Keratinocyte (primary cell): ENCODE data around the gene RAI1. TPM values are rescaled to one million over a fixed set of nuclear protein-coding genes. Genes with fewer than 3 reads are reported as not detected.

Experiments
- DNase-seq: peaks from one replicate; pipeline ENCODE4 v3.0.0-alpha.2; 2011; ENCODE audit warnings: low read depth, missing footprints, low spot score
- FAIRE-seq: peaks from 2 replicates; lab custom pipeline; 2011; peaks lifted over from hg19 to GRCh38; lab: Jason Lieb, UNC
- H2AFZ ChIP-seq: 2 replicates; pipeline ENCODE4 v1.6.0; 2012; ENCODE audit warnings: low read length, control low read depth, inconsistent platforms; ENCODE audit not compliant: control insufficient read depth
- H3K27ac ChIP-seq: 2 replicates; pipeline ENCODE4 v1.5.1; 2011; ENCODE audit warnings: low read length; ENCODE audit not compliant: control insufficient read depth, insufficient read depth
- H3K27me3 ChIP-seq: 3 replicates; pipeline ENCODE4 v1.6.0; 2011; ENCODE audit warnings: low read length; ENCODE audit not compliant: control insufficient read depth, insufficient read depth; ENCODE audit errors: extremely low read depth
- H3K36me3 ChIP-seq, 2 experiments: 2 replicates in 1 of 2; 3 replicates in 1 of 2; pipeline ENCODE4 v1.5.1; 2011; ENCODE audit warnings: low read length in 2 of 2, mild to moderate bottlenecking in 1 of 2; ENCODE audit not compliant: control insufficient read depth in 2 of 2, insufficient read depth in 2 of 2; ENCODE audit errors: extremely low read depth in 1 of 2
- H3K4me1 ChIP-seq: 3 replicates; pipeline ENCODE4 v1.5.1; 2011; ENCODE audit warnings: low read length; ENCODE audit not compliant: control insufficient read depth, insufficient read depth; ENCODE audit errors: extremely low read depth
- H3K4me2 ChIP-seq: 3 replicates; pipeline ENCODE4 v1.6.0; 2011; ENCODE audit warnings: low read depth, low read length; ENCODE audit not compliant: control insufficient read depth, insufficient read depth; ENCODE audit errors: extremely low read depth
- H3K4me3 ChIP-seq, 3 experiments: fragments of 200-600 bp in 1 of 3; sonication (generic) in 1 of 3; 2 replicates in 2 of 3; 3 replicates in 1 of 3; pipeline ENCODE4 v1.5.1; 2011 to 2016; ENCODE audit warnings: low read length in 3 of 3, mild to moderate bottlenecking in 3 of 3, control low read depth in 2 of 3, inconsistent platforms in 1 of 3, low read depth in 1 of 3, mixed read lengths in 1 of 3, mixed run types in 1 of 3, moderate library complexity in 1 of 3; ENCODE audit not compliant: control insufficient read depth in 2 of 3, insufficient read depth in 2 of 3; ENCODE audit errors: extremely low read depth in 1 of 3
- H3K79me2 ChIP-seq: 2 replicates; pipeline ENCODE4 v1.6.0; 2012; ENCODE audit warnings: low read length; ENCODE audit not compliant: control insufficient read depth, insufficient read depth
- H3K9ac ChIP-seq: 3 replicates; pipeline ENCODE4 v1.6.0; 2011; ENCODE audit warnings: low read length; ENCODE audit not compliant: control insufficient read depth, insufficient read depth; ENCODE audit errors: extremely low read depth
- H3K9me1 ChIP-seq: 3 replicates; pipeline ENCODE4 v1.6.0; 2011; ENCODE audit warnings: low read length; ENCODE audit not compliant: control insufficient read depth, insufficient read depth; ENCODE audit errors: extremely low read depth
- H3K9me3 ChIP-seq: 2 replicates; pipeline ENCODE4 v1.5.1; 2012; ENCODE audit warnings: low read depth, low read length; ENCODE audit not compliant: control insufficient read depth
- H4K20me1 ChIP-seq: 3 replicates; pipeline ENCODE4 v1.6.0; 2011; ENCODE audit warnings: low read length; ENCODE audit not compliant: control insufficient read depth, insufficient read depth; ENCODE audit errors: extremely low read depth
- CTCF ChIP-seq, 3 experiments: IDR thresholded peaks in 1 of 3; conservative IDR thresholded peaks in 1 of 3; optimal IDR thresholded peaks in 1 of 3; 2 replicates in 2 of 3; 3 replicates in 1 of 3; pipeline versions ENCODE3 to v1.5.1; 2011; ENCODE audit warnings: low read length in 3 of 3, mild to moderate bottlenecking in 3 of 3, moderate library complexity in 2 of 3, control low read depth in 1 of 3, inconsistent platforms in 1 of 3; ENCODE audit not compliant: insufficient read depth in 2 of 3; ENCODE audit errors: extremely low read depth in 1 of 3
- EZH2 ChIP-seq: IDR thresholded peaks from one replicate; pipeline ENCODE4 v1.6.1; 2012; ENCODE audit warnings: inconsistent platforms, mild to moderate bottlenecking, low read length, moderate library complexity
- dilution Hi-C: fragments of 300-500 bp; cut with MboI; formaldehyde crosslinking; loops from one replicate; pipeline ENCODE4 v1.7.0; 2020; ENCODE audit warnings: low sequenced_read_pairs; ENCODE audit not compliant: extremely low pct_ligation_motif_present
- polyA plus RNA-seq, 5 experiments: library from polyadenylated mRNA; depleted of rRNA in 3 of 5; stranded (reverse) in 3 of 5; stranded (forward) in 1 of 5; unstranded in 1 of 5; fragments of >200 nt; gene quantifications; 1 replicate in 1 of 5; 2 replicates in 3 of 5; 3 replicates in 1 of 5; pipeline versions ENCODE4 v1.2.1 to v1.2.3, GENCODE V29; 2011 to 2012; ENCODE audit warnings: missing spikeins in 2 of 5, low read depth in 1 of 5, low replicate concordance in 1 of 5

RAI1 gene
- polyA plus RNA-seq, 1 donor (not counting 4 experiments of a cell fraction or from before 2014, with no cell fraction given) = 2.6 TPM

GRCh38 chr17:17779015-17779611 is 97.9 kb downstream of the RAI1 start:
- Histone ChIP-seq H3K4me3 (no peak overlapping the region), H3K79me2 (peaks cover 27% of the 10 kb centered on the region), H2AFZ (no peak overlapping the region), H3K27me3 (no peaks in the 10 kb centered on the region), H3K36me3 (peaks cover 0 to 4% of the 10 kb centered on the region in 2 experiments), H3K9me1 (no peaks in the 10 kb centered on the region), H4K20me1 (no peaks in the 10 kb centered on the region), H3K4me1 (peaks cover 33% of the 10 kb centered on the region), H3K9me3 (no peaks in the 10 kb centered on the region), H3K27ac (no peak overlapping the region), H3K9ac (no peak overlapping the region), H3K4me2 (no peak overlapping the region)
- no peak for FAIRE-seq
- dilution Hi-C loops = no loop called here
- no peak for DNase-seq
- no peak for TF ChIP-seq CTCF (optimal IDR thresholded peaks at IDR 0.05 in 1 of 3, IDR thresholded peaks at IDR 0.05 in 1 of 3, conservative IDR thresholded peaks at IDR 0.05 in 1 of 3; ENCODE audit: extremely low read depth in 1 of 3, insufficient read depth in 2 of 3, low read length in 3 of 3)
- no peak for TF ChIP-seq EZH2

GRCh38 chr17:17780922-17781590 is 99.8 kb downstream of the RAI1 start:
- peak overlapping the region in 1 of 3 experiments; percentile 57 for H3K4me3 ChIP-seq

More at GRCh38 chr17:17780922-17781590, 99.8 kb downstream of the RAI1 start:
- H3K4me1 ChIP-seq = peaks cover 38% of the 10 kb centered on the region
- no peak for TF ChIP-seq EZH2
- peak; percentile 5 to 41 (median 36) for TF ChIP-seq CTCF (optimal IDR thresholded peaks at IDR 0.05 in 1 of 3, IDR thresholded peaks at IDR 0.05 in 1 of 3, conservative IDR thresholded peaks at IDR 0.05 in 1 of 3; ENCODE audit: extremely low read depth in 1 of 3, insufficient read depth in 2 of 3, low read length in 3 of 3)
- peak; percentile 62 for FAIRE-seq
- H3K4me2 ChIP-seq = peak overlapping the region; percentile 80
- H3K79me2 ChIP-seq = peaks cover 34% of the 10 kb centered on the region
- peaks cover 8% of the 10 kb centered on the region for H4K20me1 ChIP-seq
- peak overlapping the region; percentile 53 for H3K9ac ChIP-seq
- H3K36me3 ChIP-seq = peaks cover 0 to 6% of the 10 kb centered on the region in 2 experiments
- no peak overlapping the region for H2AFZ ChIP-seq
- H3K27ac ChIP-seq = peak overlapping the region; percentile 37
- DNase-seq = no peak
- H3K9me3 ChIP-seq = no peaks in the 10 kb centered on the region
- no peaks in the 10 kb centered on the region for H3K9me1 ChIP-seq
- dilution Hi-C loops = no loop called here
- H3K27me3 ChIP-seq = no peaks in the 10 kb centered on the region
